Activated CD8-positive, alpha-beta T cell treated with anti-CD3 and anti-CD28 coated beads for 36 hours (primary cell): ENCODE data around the gene MARCHF3. TPM values are rescaled to one million over a fixed set of nuclear protein-coding genes. Genes with fewer than 3 reads are reported as not detected.

Experiments
- ATAC-seq: fragments of 200-7000 bp; cut with Tn5 transposase; one replicate; pipeline ENCODE4 v1.10.0; 2021; ENCODE audit warnings: mild to moderate bottlenecking, moderate library complexity
- CTCF ChIA-PET: fragments of 350-600 bp; sonication (Branson Sonifier 250); formaldehyde crosslinking; loops from one replicate; lab custom pipeline; 2021; ENCODE audit warnings: antibody characterized with exemption; lab: Charles Lee
- POLR2A ChIA-PET: fragments of 350-600 bp; sonication (Branson Sonifier 250); formaldehyde crosslinking; loops from one replicate; lab custom pipeline; 2021; ENCODE audit warnings: antibody characterized with exemption; lab: Charles Lee
- DNase-seq: peaks from one replicate; pipeline ENCODE4 v3.0.0-alpha.2; 2020
- H3K27ac Mint-ChIP-seq: one replicate; pipeline ENCODE4 v1.8.0; 2021; ENCODE audit warnings: mild to moderate bottlenecking, mixed read lengths
- H3K27me3 Mint-ChIP-seq: one replicate; pipeline ENCODE4 v1.8.0; 2021; ENCODE audit warnings: mixed read lengths
- H3K36me3 Mint-ChIP-seq: one replicate; pipeline ENCODE4 v1.8.0; 2021; ENCODE audit warnings: low read depth, mixed read lengths
- H3K4me1 Mint-ChIP-seq: one replicate; pipeline ENCODE4 v1.8.0; 2021; ENCODE audit warnings: low read depth, mixed read lengths
- H3K4me3 Mint-ChIP-seq: one replicate; pipeline ENCODE4 v1.8.0; 2021; ENCODE audit warnings: mild to moderate bottlenecking, moderate library complexity, mixed read lengths
- H3K9me3 Mint-ChIP-seq: one replicate; pipeline ENCODE4 v1.8.0; 2021; ENCODE audit warnings: mixed read lengths
- CTCF ChIP-seq: fragments of 200-600 bp; IDR thresholded peaks from one replicate; pipeline ENCODE4 v1.8.0; 2022; ENCODE audit warnings: antibody characterized with exemption, mild to moderate bottlenecking
- intact Hi-C: fragments of 100-400 bp; cut with micrococcal nuclease; formaldehyde crosslinking; loops from one replicate; pipeline ENCODE4 v1.10.0; 2022
- total RNA-seq, 2 experiments: library from RNA; stranded (reverse); gene quantifications; one replicate each; pipeline ENCODE4 v1.2.3, GENCODE V29; 2021

MARCHF3 gene
- total RNA-seq, 2 experiments from 2014 or later, result 6.1 TPM

DNA sequence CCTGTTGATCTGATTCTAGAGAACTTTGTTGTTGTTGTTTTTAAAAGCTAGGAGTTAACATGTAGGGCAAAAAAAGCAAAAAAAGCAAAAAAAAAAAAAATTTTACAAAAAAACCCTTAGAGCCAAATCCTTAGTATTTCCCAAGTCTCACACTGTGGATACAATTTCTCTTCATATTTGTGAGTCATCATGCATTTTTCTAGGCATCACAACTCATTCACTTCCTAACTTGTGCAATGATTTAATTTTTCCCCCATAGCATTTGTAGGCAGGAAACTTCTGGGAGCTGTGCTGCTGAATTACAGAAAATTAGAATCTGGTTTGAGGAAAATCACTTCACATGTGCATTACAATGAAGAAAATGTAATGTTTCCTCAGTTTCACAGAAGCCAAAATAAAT is 91.9 kb downstream of the MARCHF3 start:
- ATAC-seq, result no peak
- Mint-ChIP-seq H3K27me3 (no peaks in the 10 kb centered on the region), H3K27ac (no peak overlapping the region), H3K36me3 (no peaks in the 10 kb centered on the region), H3K4me1 (peaks cover 6% of the 10 kb centered on the region), H3K4me3 (no peak overlapping the region), H3K9me3 (no peaks in the 10 kb centered on the region)
- no peak for DNase-seq
- intact Hi-C loops, result no loop called here
- CTCF ChIA-PET, result no interaction called here
- POLR2A ChIA-PET, result no interaction called here
- TF ChIP-seq CTCF, result no peak

DNA sequence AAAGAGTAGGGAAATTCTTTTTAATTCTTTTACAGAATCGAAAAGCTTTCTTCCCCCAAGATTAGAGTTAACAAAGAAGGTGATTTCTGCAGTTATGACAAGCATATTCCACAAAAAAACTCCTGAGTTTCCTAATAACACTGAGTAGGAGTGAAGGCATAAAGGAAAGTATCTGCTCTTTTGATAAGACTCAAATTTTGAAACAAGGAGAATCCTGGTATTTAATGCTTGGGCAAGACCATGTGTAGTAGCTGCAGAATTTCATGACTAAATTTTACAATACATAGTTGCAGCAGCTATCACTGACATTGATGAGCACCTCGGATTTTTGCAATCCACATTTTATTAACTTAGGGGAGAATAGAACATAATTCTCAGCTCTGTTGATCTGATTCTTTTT is 92.6 kb downstream of the MARCHF3 start:
- CTCF ChIA-PET, result no interaction called here
- POLR2A ChIA-PET, result interaction anchor here (0.6 kb wide), 1 partner anchor 492 kb away, joined by 3 read pairs; no protein-coding TSS in a partner anchor
- Mint-ChIP-seq H3K4me1 (peaks cover 6% of the 10 kb centered on the region), H3K4me3 (no peak overlapping the region), H3K36me3 (no peaks in the 10 kb centered on the region), H3K9me3 (peaks cover 1% of the 10 kb centered on the region), H3K27me3 (no peaks in the 10 kb centered on the region), H3K27ac (no peak overlapping the region)
- no peak for ATAC-seq
- no peak for TF ChIP-seq CTCF
- intact Hi-C loops, result no loop called here
- no peak for DNase-seq

- no peak for DNase-seq
- intact Hi-C loops, result no loop called here
- no peaks in the 10 kb centered on the region for H3K27me3 Mint-ChIP-seq
- no peak overlapping the region for H3K4me3 Mint-ChIP-seq
- peaks cover 8% of the 10 kb centered on the region for H3K4me1 Mint-ChIP-seq
- ChIA-PET CTCF (no interaction called here), POLR2A (no interaction called here)
- H3K36me3 Mint-ChIP-seq, result peaks cover 2% of the 10 kb centered on the region
- no peak for TF ChIP-seq CTCF
- no peak for ATAC-seq
- H3K27ac Mint-ChIP-seq, result no peak overlapping the region
- H3K9me3 Mint-ChIP-seq, result peaks cover 1% of the 10 kb centered on the region
Observed at GRCh38 chr5:126936775-126937418, 93.5 kb downstream of the MARCHF3 start.

DNA sequence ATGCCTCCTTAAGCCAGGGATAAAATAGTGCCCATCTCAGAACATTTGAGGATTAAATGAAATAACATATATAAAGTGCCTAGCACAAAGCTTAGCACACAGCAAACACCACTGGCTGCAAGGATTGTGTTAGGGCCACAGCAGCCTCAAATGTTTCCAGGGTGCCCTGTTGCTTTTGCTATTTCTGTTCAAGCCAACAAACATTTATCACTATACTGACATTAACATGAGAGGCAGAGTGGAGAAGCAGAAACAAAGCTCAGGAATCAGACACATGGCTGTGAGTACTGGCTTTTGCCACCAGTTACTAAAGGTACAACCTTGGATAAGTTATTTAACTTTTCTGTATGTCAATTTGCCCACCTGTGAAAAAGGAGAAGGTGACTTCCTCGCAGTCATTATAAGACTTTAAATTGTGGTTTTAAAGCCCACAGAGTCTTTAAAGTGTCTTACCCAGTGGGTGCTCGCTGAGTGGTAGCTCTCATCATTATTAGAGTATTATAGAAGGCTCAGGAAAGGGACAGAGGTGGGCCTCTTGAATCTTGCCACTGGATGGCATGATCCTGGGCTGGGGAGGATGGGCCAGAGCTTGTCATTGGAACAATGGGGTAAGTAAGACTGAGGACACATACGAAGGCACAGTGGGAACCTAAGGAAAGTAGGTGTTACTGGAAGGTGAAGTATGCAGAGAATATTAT is 98.2 kb downstream of the MARCHF3 start:
- intact Hi-C loops, result no loop called here
- H3K4me1 Mint-ChIP-seq, result peaks cover 3% of the 10 kb centered on the region
- ChIA-PET POLR2A (interaction anchor here (0.5 to 0.7 kb wide), 3 partner anchors 10 to 680 kb away, joined by 3 read pairs; no protein-coding TSS in a partner anchor), CTCF (no interaction called here)
- no peak for DNase-seq
- no peak overlapping the region for H3K27ac Mint-ChIP-seq
- no peak for TF ChIP-seq CTCF
- ATAC-seq, result no peak
- H3K9me3 Mint-ChIP-seq, result peaks cover 1% of the 10 kb centered on the region
- no peak overlapping the region for H3K4me3 Mint-ChIP-seq
- H3K27me3 Mint-ChIP-seq, result no peaks in the 10 kb centered on the region
- H3K36me3 Mint-ChIP-seq, result peaks cover 2% of the 10 kb centered on the region

DNA sequence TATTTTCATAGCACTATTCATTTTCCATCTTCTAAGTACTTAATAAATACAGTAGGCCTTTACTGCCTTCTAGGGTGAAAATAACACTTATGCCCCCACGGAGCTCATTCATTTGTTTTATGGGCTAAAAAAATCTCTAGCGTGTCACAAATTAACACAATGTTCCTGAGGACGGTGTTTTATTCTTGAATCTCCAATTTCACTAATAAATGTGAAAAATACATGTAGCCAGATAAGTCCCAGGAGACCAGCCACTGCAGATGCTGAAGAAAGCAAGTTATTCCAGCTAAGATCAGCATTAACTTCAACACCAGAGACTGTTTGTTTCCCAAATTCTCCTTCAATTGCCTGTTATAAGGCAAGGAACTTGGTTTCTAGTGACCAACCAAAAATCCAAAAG is 102.3 kb downstream of the MARCHF3 start:
- Mint-ChIP-seq H3K9me3 (peaks cover under 1% of the 10 kb centered on the region), H3K27ac (no peak overlapping the region), H3K27me3 (no peaks in the 10 kb centered on the region), H3K4me1 (peaks cover 3% of the 10 kb centered on the region), H3K4me3 (no peak overlapping the region), H3K36me3 (peaks cover 2% of the 10 kb centered on the region)
- no peak for TF ChIP-seq CTCF
- no peak for ATAC-seq
- CTCF ChIA-PET, result no interaction called here
- intact Hi-C loops, result no loop called here
- POLR2A ChIA-PET, result no interaction called here
- no peak for DNase-seq
